Measurements from ENCODE around the gene ZFPM1. TPM values are rescaled to one million over a fixed set of nuclear protein-coding genes. Genes with fewer than 3 reads are reported as not detected.

The ZFPM1 gene
- total RNA-seq, 1 experiment from 2014 or later: 0.75 TPM

- Histone ChIP-seq H4K20me1 (ENCODE audit: insufficient read depth, low read depth, low read length) (peaks cover 43% of the 10 kb centered on the region), H3K9me2 (replicated peaks; ENCODE audit: insufficient read depth, low read length) (no peaks in the 10 kb centered on the region), H3K27ac (ENCODE audit: low read length) (no peak overlapping the region), H2AFZ (ENCODE audit: low read length) (no peak overlapping the region), H3K4me2 (ENCODE audit: low read depth, low read length, poor library complexity, severe bottlenecking) (no peak overlapping the region), H3K27me3 (ENCODE audit: low read length) (no peaks in the 10 kb centered on the region), H3K36me3 (ENCODE audit: insufficient read depth, low read length) (peaks cover 8% of the 10 kb centered on the region; the same call in 1 of the 2 replicates), H3K79me2 (ENCODE audit: low read length) (peaks cover 69% of the 10 kb centered on the region), H3K4me3 (ENCODE audit: low read length) (no peak overlapping the region), H3K4me1 (ENCODE audit: low read length) (no peaks in the 10 kb centered on the region), H3K9me3 (ENCODE audit: low read length) (no peaks in the 10 kb centered on the region), H3K9ac (ENCODE audit: low read length) (no peak overlapping the region)
- DNase-seq: no peak
Measured at GRCh38 chr16:88582912-88583575, 130.0 kb downstream of the ZFPM1 start.

GRCh38 chr16:88584676-88585075 lies 131.6 kb downstream of the ZFPM1 start:
- Histone ChIP-seq H3K9me2 (replicated peaks; ENCODE audit: insufficient read depth, low read length) (no peaks in the 10 kb centered on the region), H2AFZ (ENCODE audit: low read length) (no peak overlapping the region), H3K27me3 (ENCODE audit: low read length) (no peaks in the 10 kb centered on the region), H3K27ac (ENCODE audit: low read length) (no peak overlapping the region), H3K4me1 (ENCODE audit: low read length) (no peaks in the 10 kb centered on the region), H3K9ac (ENCODE audit: low read length) (no peak overlapping the region), H4K20me1 (ENCODE audit: insufficient read depth, low read depth, low read length) (peaks cover 33% of the 10 kb centered on the region), H3K79me2 (ENCODE audit: low read length) (peaks cover 53% of the 10 kb centered on the region), H3K36me3 (ENCODE audit: insufficient read depth, low read length) (peaks cover 20% of the 10 kb centered on the region), H3K4me2 (ENCODE audit: low read depth, low read length, poor library complexity, severe bottlenecking) (no peak overlapping the region), H3K9me3 (ENCODE audit: low read length) (no peaks in the 10 kb centered on the region), H3K4me3 (ENCODE audit: low read length) (no peak overlapping the region)
- DNase-seq: no peak

- Histone ChIP-seq H3K79me2 (ENCODE audit: low read length) (peaks cover 54% of the 10 kb centered on the region), H2AFZ (ENCODE audit: low read length) (no peak overlapping the region), H3K27ac (ENCODE audit: low read length) (no peak overlapping the region), H3K4me1 (ENCODE audit: low read length) (no peaks in the 10 kb centered on the region), H3K4me3 (ENCODE audit: low read length) (no peak overlapping the region), H3K9me3 (ENCODE audit: low read length) (no peaks in the 10 kb centered on the region), H3K9ac (ENCODE audit: low read length) (no peak overlapping the region), H3K9me2 (replicated peaks; ENCODE audit: insufficient read depth, low read length) (no peaks in the 10 kb centered on the region), H4K20me1 (ENCODE audit: insufficient read depth, low read depth, low read length) (peaks cover 31% of the 10 kb centered on the region), H3K27me3 (ENCODE audit: low read length) (no peaks in the 10 kb centered on the region), H3K36me3 (ENCODE audit: insufficient read depth, low read length) (peaks cover 26% of the 10 kb centered on the region), H3K4me2 (ENCODE audit: low read depth, low read length, poor library complexity, severe bottlenecking) (no peak overlapping the region)
- no peak for DNase-seq
Measured at GRCh38 chr16:88585269-88585668, 132.2 kb downstream of the ZFPM1 start.

- DNase-seq: no peak
- peaks cover 26% of the 10 kb centered on the region for H3K36me3 ChIP-seq (ENCODE audit: insufficient read depth, low read length)
- H3K4me1 ChIP-seq (ENCODE audit: low read length): no peaks in the 10 kb centered on the region
- no peak overlapping the region for H3K4me3 ChIP-seq (ENCODE audit: low read length)
- H3K79me2 ChIP-seq (ENCODE audit: low read length): peaks cover 47% of the 10 kb centered on the region
- H3K27ac ChIP-seq (ENCODE audit: low read length): no peak overlapping the region
- peaks cover 31% of the 10 kb centered on the region for H4K20me1 ChIP-seq (ENCODE audit: insufficient read depth, low read depth, low read length)
- no peaks in the 10 kb centered on the region for H3K9me2 ChIP-seq (replicated peaks; ENCODE audit: insufficient read depth, low read length)
- no peak overlapping the region for H3K9ac ChIP-seq (ENCODE audit: low read length)
- H2AFZ ChIP-seq (ENCODE audit: low read length): no peak overlapping the region
- no peaks in the 10 kb centered on the region for H3K9me3 ChIP-seq (ENCODE audit: low read length)
- H3K27me3 ChIP-seq (ENCODE audit: low read length): no peaks in the 10 kb centered on the region
- H3K4me2 ChIP-seq (ENCODE audit: low read depth, low read length, poor library complexity, severe bottlenecking): no peak overlapping the region
Measured at GRCh38 chr16:88585927-88586581, 133.0 kb downstream of the ZFPM1 start.

Small RNA genes lying within 50 kb of the gene (small RNA-seq; reads per million reads assigned to genes)
- gene MIR5189: not detected

Other genes starting within 250 kb of the ZFPM1 start
- gene ZNF469, start 70.3 kb upstream of the ZFPM1 start, total RNA-seq (2014; rRNA removed; shearing (Covaris generic); ENCODE audit: low replicate concordance): not detected in 2 replicates
- 8.3 and 17.5 TPM in 2 replicates for gene ZC3H18, start 117.1 kb downstream of the ZFPM1 start, total RNA-seq (2014; rRNA removed; shearing (Covaris generic); ENCODE audit: low replicate concordance)
- not detected in 2 replicates for gene IL17C, start 185.3 kb downstream of the ZFPM1 start, total RNA-seq (2014; rRNA removed; shearing (Covaris generic); ENCODE audit: low replicate concordance)
- 395 and 1,207 TPM in 2 replicates for gene CYBA, start 197.8 kb downstream of the ZFPM1 start, total RNA-seq (2014; rRNA removed; shearing (Covaris generic); ENCODE audit: low replicate concordance)
- 35.0 and 82.2 TPM in 2 replicates for gene MVD, start 209.8 kb downstream of the ZFPM1 start, total RNA-seq (2014; rRNA removed; shearing (Covaris generic); ENCODE audit: low replicate concordance)
- gene SNAI3, start 233.2 kb downstream of the ZFPM1 start, total RNA-seq (2014; rRNA removed; shearing (Covaris generic); ENCODE audit: low replicate concordance): 1.3 and 1.4 TPM in 2 replicates

All from Karpas-422 (cell line).